ENCODE results near the gene CCL11.

The CCL11 gene

DNA sequence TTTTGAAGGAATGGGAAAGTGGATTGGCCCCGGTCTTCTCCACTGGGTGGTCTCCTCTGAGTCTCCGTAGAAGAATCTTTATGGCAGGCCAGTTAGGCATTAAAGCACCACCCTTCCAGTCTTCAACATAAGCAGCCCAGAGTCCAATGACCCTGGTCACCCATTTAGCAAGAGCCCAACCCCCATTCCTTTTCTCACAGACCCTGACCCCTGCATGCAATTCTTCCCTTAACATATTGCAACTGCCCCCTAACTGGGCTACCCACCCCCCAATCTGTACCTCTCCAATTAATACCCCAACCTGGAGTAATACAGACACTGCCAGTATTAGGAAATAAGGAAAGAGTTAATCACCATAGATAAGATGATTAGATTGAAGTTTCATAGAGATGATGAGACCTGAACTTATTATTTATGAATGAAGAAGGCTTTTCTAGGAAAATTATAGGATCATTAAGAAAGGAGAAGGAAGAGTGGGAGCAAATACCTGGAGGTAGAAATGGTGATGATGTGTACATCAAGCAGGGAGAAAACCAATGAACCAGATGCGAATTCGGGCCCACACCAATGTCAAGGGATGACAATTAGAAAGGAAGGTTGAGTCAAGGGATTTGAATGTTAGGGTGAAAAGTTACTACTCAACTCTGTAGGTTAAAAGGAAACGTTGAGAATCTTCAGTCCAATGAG is 28.1 kb upstream of the CCL11 start:
- DNase-seq (ENCODE audit: low spot score) = no peak

DNA sequence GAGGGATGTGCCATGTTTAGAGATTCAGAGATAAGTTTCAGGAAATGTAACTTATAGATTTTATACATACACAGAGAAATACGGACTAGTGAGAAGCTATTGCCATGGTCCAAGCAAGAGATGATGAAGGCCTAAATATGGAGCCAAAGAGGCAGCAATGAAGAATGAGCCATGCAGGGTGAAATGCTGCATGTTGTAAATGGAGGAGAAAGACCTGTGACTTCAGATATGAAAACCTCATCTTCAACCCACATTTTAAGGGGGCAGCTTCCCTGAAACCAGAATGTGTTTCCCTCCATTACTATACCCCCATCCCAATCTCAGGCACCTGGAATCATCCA is 27.6 kb upstream of the CCL11 start:
- no peak for DNase-seq (ENCODE audit: low spot score)

DNA sequence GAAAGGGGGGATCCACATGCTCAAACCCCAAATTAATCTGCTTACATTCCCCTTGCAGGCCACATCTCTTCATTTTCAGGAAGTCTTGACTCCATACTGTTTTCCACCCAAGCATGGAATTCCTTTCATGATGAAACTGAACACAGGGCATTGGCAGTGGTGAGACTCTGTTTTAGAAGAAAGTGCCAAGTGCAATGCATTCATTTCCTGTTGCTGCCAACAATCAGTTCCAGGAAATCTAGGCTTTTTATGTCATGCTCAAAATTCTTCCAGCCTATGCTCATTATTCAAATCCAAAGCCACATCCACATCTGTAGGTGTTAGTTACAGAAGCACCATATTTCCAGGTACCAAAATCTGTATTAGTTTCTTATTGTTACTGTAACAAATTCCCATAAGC is 26.4 kb upstream of the CCL11 start:
- DNase-seq (ENCODE audit: low spot score) = no peak

DNA sequence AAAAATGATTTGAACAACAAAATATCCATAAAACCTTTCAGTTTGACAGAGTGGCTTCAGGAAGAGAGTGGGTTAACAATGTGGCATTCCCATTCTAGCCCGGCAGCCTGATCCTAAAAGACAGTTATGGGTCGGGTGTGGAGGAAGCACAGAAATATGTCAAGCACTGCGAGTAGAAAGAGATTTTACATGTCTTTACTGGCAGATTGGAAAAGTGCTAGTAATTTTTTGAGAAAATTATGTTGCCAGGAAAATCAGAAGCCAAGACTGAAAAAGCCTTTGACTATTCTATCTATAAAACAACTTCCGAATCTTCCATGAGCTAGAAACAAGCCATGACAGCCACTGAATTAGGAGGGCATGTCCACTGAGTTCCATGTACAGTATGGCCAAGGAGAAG is 24.7 kb upstream of the CCL11 start:
- no peak for DNase-seq (ENCODE audit: low spot score)

DNA sequence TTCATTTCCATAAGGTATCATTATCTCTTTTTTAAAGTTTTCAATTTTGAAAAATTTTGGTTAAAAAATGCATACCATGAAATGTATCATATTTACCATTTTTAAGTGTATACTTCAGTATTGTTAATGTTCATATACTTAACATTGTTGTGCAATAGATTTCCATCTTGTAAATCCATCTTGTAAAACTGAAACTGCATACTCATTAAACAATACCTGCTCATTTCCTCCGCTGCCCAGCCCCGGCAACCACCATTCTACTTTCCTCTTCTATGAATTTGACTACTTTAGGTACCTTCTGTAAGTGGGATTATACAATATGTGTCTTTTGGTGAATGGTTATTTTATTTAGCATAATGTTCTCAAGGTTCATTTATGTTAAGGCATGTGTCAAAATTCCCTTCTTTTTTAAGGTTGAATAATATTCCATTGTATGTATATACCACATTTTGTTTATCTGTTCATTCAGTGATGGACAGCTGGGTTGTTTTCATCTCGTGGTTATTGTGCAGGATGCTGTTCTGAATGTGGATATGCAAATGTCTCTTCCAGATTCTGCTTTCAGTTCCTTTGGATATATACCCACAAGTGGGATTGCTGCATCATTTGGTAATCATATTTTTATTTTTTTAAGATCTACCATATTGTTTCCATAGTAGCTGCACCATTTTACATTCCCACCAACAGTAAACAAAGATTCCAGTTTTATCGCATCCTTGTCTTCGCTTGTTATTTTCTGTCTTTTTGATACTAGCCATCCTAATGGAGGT is 23.8 kb upstream of the CCL11 start:
- no peak for DNase-seq (ENCODE audit: low spot score)

DNA sequence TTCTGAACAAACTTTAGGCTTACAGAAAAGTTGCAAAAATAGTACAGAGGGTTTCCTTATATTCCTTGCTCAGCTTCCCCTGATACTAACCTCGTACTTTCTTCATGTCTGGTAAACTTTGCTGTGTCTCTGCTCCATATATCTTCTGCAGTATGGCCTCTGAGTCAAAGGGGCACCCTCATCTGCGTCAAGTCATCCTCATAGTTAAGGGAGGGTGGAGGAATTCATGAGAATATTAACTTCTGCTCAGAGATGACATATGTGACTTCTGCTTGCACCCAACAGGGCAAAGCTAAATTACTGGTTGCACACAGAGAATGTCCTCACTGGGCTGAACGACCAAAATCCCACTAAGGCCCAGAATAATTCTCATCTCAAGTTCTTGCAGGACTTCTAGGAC is 19.8 kb upstream of the CCL11 start:
- no peak for DNase-seq (ENCODE audit: low spot score)

DNA sequence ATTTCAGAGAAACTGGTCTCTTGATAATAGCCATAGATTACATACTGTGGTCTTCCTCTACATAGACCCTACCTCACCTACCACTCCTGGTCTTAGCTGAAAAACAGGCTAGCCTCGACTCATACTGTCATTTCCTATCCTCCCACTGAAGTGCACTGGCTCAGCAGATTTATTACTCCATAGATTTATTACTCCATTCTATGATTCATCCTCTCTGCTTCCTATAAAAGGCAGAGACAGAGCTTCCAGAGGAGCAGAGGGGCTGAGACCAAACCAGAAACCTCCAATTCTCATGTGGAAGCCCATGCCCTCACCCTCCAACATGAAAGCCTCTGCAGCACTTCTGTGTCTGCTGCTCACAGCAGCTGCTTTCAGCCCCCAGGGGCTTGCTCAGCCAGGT is 15.6 kb upstream of the CCL11 start, which contains the start of gene CCL7:
TSS of gene CCL7 (plus strand) at position 253 of the 400 bp plus-strand sequence. CDS start at position 323, 70 bp downstream.
- no peak for DNase-seq (ENCODE audit: low spot score)

DNA sequence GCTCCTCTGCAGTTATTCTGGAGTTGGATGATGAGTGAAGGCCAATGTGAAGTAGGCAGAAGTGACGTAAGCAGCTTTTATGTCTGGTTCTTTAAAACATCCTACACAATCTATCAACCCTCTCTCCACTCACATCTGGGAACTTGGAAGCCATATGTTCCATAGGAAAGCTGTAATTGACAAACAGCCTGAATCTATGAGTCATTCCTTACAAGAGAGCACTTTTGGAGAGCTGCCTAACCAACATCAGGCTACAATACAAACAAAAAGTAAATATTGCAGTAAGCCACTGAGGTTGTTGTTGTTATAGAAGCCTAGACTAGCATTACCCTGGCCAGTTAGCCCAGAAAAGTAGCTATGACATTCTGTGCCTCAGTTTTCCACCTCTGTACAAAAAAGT is 9.7 kb upstream of the CCL11 start:
- DNase-seq (ENCODE audit: low spot score) = no peak

DNA sequence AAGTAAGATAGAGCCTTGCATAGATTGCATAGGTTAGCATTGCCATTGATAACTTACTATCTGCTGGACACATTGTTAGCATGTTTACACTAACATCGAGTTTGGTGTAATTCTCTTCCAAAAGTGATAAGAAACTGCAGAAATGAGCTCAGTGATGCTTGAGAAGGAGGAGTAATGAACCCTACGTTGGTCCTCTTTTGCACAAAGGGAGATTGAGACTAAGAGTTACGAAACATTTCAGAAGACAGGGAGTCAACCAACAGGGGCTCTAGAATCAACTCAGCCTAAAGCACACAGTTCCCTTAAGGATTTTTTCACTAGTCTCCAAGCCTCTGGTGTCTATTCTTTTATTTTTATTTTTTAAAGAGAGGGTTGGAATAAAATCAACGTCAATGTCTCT is 8.7 kb upstream of the CCL11 start:
- no peak for DNase-seq (ENCODE audit: low spot score)

DNA sequence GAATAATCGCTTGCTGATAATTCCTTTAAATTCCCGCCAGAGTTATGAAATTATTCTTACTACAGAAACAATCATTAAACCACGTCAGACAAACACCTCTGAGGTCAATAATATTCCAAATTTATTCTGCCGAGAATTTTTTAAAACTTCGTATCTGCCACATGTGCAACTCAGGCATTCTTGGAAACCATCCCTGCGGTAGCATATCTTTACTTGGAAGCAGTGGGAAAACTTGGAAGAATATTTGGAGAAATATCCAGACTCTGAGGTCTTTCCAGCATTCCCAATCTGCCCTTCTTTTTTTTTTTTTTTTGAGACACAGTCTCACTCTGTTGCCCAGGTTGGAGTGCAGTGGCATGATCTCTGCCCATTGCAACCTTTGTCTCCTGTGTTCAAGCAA is 2.0 kb upstream of the CCL11 start:
- no peak for DNase-seq (ENCODE audit: low spot score)

DNA sequence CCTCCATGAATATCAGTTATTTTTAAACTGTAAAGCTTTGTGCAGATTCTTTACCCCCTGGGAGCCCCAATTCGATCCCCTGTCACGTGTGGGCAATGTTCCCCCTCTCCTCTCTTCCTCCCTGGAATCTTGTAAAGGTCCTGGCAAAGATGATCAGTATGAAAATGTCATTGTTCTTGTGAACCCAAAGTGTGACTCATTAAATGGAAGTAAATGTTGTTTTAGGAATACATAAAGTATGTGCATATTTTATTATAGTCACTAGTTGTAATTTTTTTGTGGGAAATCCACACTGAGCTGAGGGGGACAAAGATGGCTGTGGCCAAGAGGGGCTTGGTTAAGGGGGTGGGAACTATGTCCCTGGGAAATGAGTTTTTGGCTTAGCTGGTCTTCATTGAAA is 2.3 kb downstream of the CCL11 start:
- no peak for DNase-seq (ENCODE audit: low spot score)

DNA sequence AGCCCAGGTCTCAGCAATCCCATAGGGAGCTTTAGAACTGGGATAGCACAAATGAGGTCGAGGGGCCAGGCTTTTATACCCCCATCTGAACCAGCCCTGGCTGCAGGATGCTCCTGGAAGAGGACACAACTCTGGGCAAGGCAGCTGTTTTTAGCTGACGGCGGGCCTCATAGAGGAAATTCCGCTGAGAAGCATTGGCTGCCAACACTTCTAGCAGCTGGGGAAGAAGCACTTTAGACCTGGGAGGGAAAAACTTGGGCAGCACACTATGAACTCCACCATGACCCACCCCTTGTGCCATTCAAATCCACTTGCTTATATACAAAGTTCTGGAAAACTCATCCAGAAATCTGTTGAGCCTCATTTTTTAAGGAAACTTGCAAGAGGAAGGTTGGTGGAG is 5.0 kb downstream of the CCL11 start:
- no peak for DNase-seq (ENCODE audit: low spot score)

DNA sequence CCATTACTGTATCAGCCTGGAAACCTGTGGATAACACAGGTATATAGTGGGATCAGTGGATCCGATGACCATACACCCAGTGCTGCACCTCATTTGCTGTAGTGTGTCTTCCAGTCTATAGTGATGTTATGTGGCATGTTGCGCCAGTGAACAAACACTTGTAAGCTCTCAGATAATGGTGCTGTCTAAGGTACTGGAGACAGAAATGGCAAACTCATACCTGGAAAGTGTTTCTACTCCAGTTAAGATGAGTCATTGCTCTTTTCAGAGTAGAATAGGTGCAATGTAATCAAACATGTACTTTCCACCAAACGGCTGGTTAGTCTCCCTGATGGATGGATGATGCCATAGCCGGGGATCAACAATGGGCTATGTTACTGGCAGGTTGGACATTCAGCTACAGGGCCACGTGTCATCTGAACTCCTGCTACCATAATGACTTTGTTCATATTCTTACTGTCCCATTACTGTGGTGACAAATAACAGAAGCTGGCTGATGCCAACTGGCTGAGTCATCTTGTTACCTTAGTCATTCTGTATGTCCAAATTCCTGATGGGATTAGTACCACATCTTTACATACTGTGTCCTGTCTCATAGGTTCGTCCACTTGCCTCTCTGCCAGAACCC is 6.3 kb downstream of the CCL11 start:
- no peak for DNase-seq (ENCODE audit: low spot score)

DNA sequence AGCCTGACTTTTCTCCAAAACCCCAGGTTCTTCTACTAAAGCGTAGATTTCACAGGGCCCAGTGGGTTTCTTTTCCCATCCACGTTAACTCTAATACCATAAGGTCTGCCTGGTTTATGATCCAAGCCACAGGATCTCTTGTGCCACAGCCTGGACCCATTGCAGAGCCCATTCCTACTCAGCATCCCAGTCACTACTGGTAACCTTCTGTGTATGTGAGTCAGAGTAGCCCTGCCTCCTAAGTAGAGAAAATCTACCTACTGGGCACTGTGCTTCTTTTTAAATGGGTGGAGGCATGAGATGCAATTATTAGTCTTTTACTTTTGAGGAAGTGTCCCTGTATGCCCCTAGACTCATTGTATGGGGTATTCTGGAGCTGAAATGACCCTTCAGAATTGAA is 13.5 kb downstream of the CCL11 start:
- DNase-seq (ENCODE audit: low spot score) = no peak

DNA sequence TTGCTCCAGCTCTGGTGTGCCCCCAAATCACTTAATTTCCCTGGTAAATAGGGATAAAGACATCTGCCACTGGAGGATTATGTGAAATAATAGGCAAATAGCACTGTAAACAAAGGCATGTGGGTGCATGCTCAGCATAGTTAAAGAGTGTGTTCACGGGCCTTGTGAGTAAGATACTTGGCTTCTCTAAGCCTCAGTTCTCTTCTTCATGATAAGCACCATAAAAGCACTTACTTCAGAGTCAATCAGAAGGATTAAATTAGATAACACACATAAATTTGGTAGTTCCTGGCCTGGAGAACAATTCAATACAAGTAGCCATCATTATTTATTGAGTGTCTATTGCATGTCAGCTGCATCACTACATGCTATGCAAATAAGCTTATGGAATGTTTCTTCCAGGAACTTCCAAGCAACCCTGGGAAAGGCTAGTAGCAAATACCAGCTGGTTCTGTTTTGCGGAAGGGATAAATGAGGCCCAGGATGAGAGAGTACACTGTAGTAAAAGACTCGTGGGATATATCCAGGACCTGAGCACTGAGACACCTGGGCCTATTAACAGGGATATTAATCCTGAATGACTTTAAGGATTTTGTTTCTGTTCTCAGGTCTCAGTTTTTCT is 14.5 kb downstream of the CCL11 start:
- no peak for DNase-seq (ENCODE audit: low spot score)

DNA sequence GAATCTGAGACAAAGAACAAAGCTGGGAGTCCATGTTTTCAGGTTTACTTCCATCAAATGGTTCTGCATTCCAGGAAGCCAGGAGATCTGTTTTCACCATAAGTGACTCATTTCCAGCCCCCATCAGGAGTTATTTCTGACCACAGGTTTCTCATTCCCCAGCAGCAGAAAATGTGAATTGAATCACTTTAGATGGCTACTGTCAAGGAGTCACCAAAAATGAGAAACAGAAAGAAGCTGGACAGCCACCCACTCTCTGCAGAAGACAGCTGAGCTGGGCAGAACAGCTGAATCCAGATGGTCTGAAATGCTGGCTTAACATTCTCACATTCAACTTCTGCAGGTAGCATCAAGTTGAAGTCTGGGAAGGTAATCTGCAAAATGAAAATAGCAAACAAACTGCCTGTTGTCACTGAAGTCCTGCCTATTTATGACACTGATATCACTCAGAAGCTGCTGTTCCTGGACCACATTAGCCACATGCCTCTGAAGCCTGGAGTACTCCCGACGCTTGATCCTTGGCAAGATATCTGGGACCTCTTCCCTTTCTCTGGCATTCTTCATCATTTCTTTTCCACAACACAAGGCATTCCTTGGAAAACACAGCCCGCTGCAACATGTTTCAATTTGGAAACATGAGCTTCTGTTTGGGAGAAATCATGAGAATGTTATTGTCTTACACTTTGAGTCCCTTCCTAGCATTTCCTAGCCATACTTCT is 15.3 kb downstream of the CCL11 start:
- DNase-seq (ENCODE audit: low spot score) = no peak

DNA sequence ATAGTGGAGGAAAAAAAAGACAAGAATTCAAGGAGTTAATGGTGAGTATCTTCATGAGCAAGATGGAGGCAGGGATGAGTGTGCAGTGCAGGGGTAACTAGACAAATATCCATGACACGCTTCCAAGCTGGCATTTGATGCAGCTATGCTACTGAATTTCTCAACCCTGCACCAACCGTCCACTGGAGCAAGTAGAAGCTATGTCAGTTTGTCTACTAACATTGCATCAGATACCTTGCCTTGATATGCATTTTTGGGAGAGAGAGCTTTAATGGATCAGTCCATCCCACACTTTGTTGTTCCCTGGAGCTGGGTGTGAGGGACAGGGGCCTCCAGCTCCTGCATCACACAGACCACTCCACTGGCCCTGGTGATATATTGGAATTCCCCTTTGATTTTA is 16.4 kb downstream of the CCL11 start:
- no peak for DNase-seq (ENCODE audit: low spot score)

DNA sequence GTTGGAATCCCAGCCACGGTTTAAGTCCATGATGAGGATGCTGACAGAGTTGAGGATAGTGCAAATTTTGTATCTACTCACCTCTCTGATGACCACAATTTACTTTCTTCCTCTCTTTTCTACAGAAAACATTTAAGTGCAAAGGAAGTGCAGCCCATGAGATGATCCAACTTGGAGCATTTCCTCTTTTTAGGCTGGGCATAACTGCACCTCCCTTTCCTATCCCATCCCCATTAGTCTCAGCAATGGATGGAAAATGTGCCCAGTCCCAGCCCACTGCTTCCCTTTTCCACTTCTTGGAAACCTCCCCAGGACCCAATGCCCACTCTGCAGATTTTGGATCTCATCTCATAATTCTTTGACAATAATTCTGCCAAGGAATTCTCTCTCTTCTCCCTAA is 17.1 kb downstream of the CCL11 start:
- no peak for DNase-seq (ENCODE audit: low spot score)

DNA sequence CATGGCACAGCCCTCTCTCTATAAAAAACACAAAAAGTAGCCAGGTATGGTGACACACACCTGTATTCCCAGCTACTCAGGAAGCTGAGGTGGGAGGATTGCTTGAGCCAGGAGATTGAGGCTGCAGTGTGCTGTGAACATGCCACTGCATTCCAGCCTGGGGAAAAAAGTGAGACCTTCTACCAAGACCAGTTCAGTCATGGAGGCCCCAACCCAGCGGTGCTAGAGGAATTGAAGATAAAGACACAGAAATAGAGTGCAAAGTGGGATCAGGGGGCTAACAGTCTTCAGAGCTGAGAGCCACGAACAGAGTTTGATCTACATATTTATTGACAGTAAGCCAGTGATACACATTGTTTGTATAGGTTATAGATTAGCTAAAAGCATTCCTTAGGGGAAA is 18.1 kb downstream of the CCL11 start:
- DNase-seq (ENCODE audit: low spot score) = no peak

DNA sequence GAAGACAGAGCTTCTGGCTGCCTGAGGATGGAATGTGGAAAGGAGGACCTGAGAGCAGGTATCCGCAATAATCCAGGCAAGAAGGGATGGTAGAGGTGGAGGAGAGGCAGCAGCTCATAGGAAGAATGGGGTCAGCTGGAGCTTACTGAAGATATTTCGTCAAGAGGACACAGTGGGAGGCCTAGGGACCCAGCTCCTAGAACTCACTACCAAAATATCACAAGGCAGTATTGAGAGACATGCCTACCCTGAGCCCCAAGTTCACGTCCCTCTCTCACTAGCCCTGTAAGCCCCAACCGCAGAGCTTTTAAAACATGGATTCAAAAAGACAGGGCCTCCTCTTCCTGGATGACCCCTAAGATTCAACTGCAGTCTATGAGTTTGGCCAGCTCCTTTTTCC is 19.5 kb downstream of the CCL11 start:
- no peak for DNase-seq (ENCODE audit: low spot score)

DNA sequence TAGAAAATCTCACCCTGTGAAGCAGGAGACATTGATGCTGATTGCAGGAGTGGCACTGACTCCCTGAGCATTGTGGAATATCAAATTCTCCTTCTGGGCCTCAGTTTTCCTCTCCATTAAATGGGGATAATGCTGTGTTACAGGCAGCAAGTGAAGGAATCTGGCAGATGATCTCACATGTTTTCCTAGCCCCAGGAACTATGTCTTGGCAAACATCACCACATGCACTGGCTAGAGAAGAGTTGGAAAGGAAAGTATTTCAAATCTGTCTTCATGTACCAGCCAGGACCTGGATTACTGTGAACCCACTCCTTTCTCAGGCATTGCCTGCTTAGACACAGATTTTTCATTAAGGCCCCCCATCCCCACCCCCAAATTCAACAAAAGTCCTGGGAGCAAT is 20.1 kb downstream of the CCL11 start:
- no peak for DNase-seq (ENCODE audit: low spot score)

DNA sequence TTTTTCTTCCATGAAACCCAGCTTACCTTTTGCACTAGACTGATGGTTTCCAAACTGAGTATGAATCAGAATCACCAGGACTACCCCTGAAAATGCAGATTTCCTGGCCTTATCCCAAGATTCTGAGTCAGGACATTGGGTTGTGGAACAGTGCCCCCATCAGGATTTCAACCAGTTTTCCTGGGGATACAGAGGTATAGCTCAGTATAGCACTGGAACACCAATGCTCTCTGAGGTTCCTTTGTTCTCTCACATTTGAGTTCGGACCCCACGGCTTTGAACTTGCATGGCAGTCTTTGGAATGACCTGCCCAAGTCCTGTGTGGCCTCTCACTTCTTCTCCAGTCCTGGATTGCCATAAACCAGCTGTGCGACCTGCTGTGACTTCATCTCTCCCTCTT is 20.9 kb downstream of the CCL11 start:
- DNase-seq (ENCODE audit: low spot score) = no peak

Data from CD4-positive, alpha-beta T cell treated with Interleukin-15 for 4 hours (primary cell).